ENCODE data around the gene CYBB. TPM values are rescaled to one million over a fixed set of nuclear protein-coding genes. Genes with fewer than 3 reads are reported as not detected.

CYBB gene
- total and polyA plus RNA-seq, 2 of the 4 experiments (the other 2 are of a cell fraction), result not detected

GRCh38 chrX:37803057-37803456 is 23.2 kb downstream of the CYBB start:
- Histone ChIP-seq H4K91ac (ENCODE audit: insufficient read depth, low read depth, low read length) (no peak overlapping the region), H2AK9ac (replicated peaks; ENCODE audit: low read depth, low read length, poor library complexity) (no peak overlapping the region), H3K36me3 (ENCODE audit: control insufficient read depth, insufficient read depth, low read length) (no peaks in the 10 kb centered on the region), H2AFZ (replicated peaks; ENCODE audit: low read length, poor library complexity) (no peak overlapping the region), H3K27ac (ENCODE audit: insufficient read depth, low read length) (no peak overlapping the region), H3K9me1 (ENCODE audit: insufficient read depth, low read length) (no peaks in the 10 kb centered on the region), H4K20me1 (ENCODE audit: insufficient read depth, low read length) (no peaks in the 10 kb centered on the region), H2BK5ac (ENCODE audit: low read depth, low read length, poor library complexity, severe bottlenecking) (no peak overlapping the region), H3K56ac (ENCODE audit: extremely low read depth, insufficient read depth, low read length) (no peak overlapping the region), H3K14ac (replicated peaks; ENCODE audit: low read depth, low read length) (no peak overlapping the region), H2BK15ac (ENCODE audit: low read depth, low read length) (no peak overlapping the region), H3K18ac (ENCODE audit: low read depth, low read length) (no peak overlapping the region), H3K4ac (ENCODE audit: low read depth, low read length) (no peak overlapping the region), H4K5ac (ENCODE audit: low read depth, low read length) (no peak overlapping the region), H3K9ac (ENCODE audit: low read depth, low read length) (no peak overlapping the region), H2BK20ac (ENCODE audit: low read depth, low read length) (no peak overlapping the region), H3K4me3 (ENCODE audit: insufficient read depth, low read depth, low read length) (no peak overlapping the region), H3K9me3 (ENCODE audit: control insufficient read depth, insufficient read depth, low read length) (no peaks in the 10 kb centered on the region), H3K4me1 (ENCODE audit: control insufficient read depth, insufficient read depth, low read length) (no peaks in the 10 kb centered on the region), H2AK5ac (ENCODE audit: low read depth, low read length) (no peak overlapping the region), H3K23ac (ENCODE audit: low read depth, low read length) (no peak overlapping the region), H3K4me2 (ENCODE audit: low read depth, low read length) (no peak overlapping the region), H4K8ac (ENCODE audit: low read depth in 2 of 2, low read length in 2 of 2) (no peak overlapping the region), H3K79me1 (ENCODE audit: low read depth in 1 of 2, low read length in 2 of 2) (no peaks in the 10 kb centered on the region), H2BK120ac (ENCODE audit: low read depth, low read length) (no peak overlapping the region), H3K27me3 (ENCODE audit: control insufficient read depth, insufficient read depth, low read length) (peaks cover 2% of the 10 kb centered on the region; the same call in 1 of the 2 replicates)
- ChIA-PET POLR2A (ENCODE audit: unreplicated experiment) (no interaction called here), CTCF (no interaction called here)
- WGBS, 2 experiments (ENCODE audit: extremely low coverage in 2 of 2, insufficient read length in 1 of 2), result 86% methylated on average over 1 of the region's 2 CpGs; no CpG with 5 or more reads in 1 of the 2 experiments
- intact Hi-C loops (cut with micrococcal nuclease) (no loop called here), in situ Hi-C loops (cut with MboI; ENCODE audit: low sequenced_read_pairs) (no loop called here), dilution Hi-C loops (cut with HindIII; ENCODE audit: low sequenced_read_pairs, unreplicated experiment) (no loop called here)
- DNase-seq (no peak), ATAC-seq (ENCODE audit: low read depth) (no peak)
- no TSS peak for BruUV-seq (replicated peaks)
- TF ChIP-seq BHLHE40 (IDR thresholded peaks at IDR 0.05; ENCODE audit: low read depth, low read length) (no peak), MAZ (IDR thresholded peaks at IDR 0.05; ENCODE audit: borderline replicate concordance, low read depth, low read length) (no peak), CHD1 (IDR thresholded peaks at IDR 0.05; ENCODE audit: low read depth, low read length) (no peak), NFE2L2 (IDR thresholded peaks at IDR 0.05; ENCODE audit: low read depth, low read length) (no peak), RFX5 (IDR thresholded peaks at IDR 0.05; ENCODE audit: low read depth, low read length) (no peak), USF2 (IDR thresholded peaks at IDR 0.05; ENCODE audit: low read depth, low read length) (no peak)
- TF ChIP-seq, protein P1, sequence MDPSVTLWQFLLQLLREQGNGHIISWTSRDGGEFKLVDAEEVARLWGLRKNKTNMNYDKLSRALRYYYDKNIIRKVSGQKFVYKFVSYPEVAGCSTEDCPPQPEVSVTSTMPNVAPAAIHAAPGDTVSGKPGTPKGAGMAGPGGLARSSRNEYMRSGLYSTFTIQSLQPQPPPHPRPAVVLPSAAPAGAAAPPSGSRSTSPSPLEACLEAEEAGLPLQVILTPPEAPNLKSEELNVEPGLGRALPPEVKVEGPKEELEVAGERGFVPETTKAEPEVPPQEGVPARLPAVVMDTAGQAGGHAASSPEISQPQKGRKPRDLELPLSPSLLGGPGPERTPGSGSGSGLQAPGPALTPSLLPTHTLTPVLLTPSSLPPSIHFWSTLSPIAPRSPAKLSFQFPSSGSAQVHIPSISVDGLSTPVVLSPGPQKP (IDR thresholded peaks at IDR 0.05; ENCODE audit: borderline replicate concordance, low read depth, low read length), result no peak

All from IMR-90 (cell line).